MM.1S (cell line): ENCODE measurements around the gene NEK5.

Experiments
- EZH2 ChIP-seq: fragments of 300-600 bp; sonication (generic); optimal IDR thresholded peaks from 2 replicates; pipeline ENCODE3; 2017; ENCODE audit warnings: low read depth, mild to moderate bottlenecking, antibody characterized with exemption, low read length, mixed read lengths
- TF ChIP-seq, protein P1 (sequence below): fragments of 300-600 bp; sonication (generic); IDR thresholded peaks from 2 replicates; pipeline ENCODE4 v1.5.1; 2016; ENCODE audit warnings: antibody characterized with exemption, low read length, mixed read lengths

DNA sequence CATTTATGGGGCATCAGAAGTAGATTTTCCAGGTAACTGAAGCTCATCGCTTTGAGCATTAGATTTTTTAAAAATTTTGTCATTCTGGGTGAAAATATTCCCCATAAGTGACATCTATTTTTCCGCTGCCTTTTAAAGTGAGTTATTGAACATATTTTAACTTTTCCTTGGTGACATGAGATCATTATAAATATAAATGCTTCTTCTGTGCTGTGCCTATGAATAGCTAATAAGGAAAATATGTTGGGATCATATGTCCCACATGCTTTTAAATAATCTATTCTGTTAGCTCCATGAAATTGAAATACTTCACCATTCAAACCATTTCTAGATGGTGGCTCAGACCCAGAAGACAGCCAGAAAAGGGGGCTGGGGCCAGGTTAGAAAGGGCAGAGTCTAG, 131.7 kb downstream of the NEK5 start:
- TF ChIP-seq, protein P1, sequence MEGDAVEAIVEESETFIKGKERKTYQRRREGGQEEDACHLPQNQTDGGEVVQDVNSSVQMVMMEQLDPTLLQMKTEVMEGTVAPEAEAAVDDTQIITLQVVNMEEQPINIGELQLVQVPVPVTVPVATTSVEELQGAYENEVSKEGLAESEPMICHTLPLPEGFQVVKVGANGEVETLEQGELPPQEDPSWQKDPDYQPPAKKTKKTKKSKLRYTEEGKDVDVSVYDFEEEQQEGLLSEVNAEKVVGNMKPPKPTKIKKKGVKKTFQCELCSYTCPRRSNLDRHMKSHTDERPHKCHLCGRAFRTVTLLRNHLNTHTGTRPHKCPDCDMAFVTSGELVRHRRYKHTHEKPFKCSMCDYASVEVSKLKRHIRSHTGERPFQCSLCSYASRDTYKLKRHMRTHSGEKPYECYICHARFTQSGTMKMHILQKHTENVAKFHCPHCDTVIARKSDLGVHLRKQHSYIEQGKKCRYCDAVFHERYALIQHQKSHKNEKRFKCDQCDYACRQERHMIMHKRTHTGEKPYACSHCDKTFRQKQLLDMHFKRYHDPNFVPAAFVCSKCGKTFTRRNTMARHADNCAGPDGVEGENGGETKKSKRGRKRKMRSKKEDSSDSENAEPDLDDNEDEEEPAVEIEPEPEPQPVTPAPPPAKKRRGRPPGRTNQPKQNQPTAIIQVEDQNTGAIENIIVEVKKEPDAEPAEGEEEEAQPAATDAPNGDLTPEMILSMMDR = no peak
- no peak for TF ChIP-seq EZH2
